Gastroesophageal sphincter (tissue), 4 donors: ENCODE measurements around the gene E2F4. TPM values are rescaled to one million over a fixed set of nuclear protein-coding genes. Genes with fewer than 3 reads are reported as not detected.

Experiments used
- ATAC-seq: fragments of 150-250 bp; one replicate; pipeline ENCODE4 v1.9.1; 2016; ENCODE audit warnings: mild to moderate bottlenecking, moderate library complexity
- H3K27ac ChIP-seq, 4 donors: fragments of 200-600 bp; sonication (generic) in 3 of 4; 1 replicate in 3 of 4; 2 replicates in 1 of 4; pipeline ENCODE4 v1.5.1; 2016 to 2019
- H3K27me3 ChIP-seq: fragments of 200-600 bp; sonication (generic); one replicate; pipeline ENCODE4 v1.5.1; 2019
- H3K36me3 ChIP-seq, 2 donors: fragments of 200-600 bp; sonication (generic); one replicate each; pipeline ENCODE4 v1.5.1; 2019; ENCODE audit warnings: control low read depth in 1 of 2
- H3K4me1 ChIP-seq, 3 donors: fragments of 200-600 bp; sonication (generic); 1 replicate in 2 of 3; 2 replicates in 1 of 3; pipeline ENCODE4 v1.5.1; 2016 to 2019; ENCODE audit warnings: control low read depth in 2 of 3
- H3K4me3 ChIP-seq, 2 donors: fragments of 200-600 bp; sonication (generic); one replicate each; pipeline ENCODE4 v1.5.1; 2019; ENCODE audit warnings: mild to moderate bottlenecking in 1 of 2, moderate library complexity in 1 of 2
- H3K9me3 ChIP-seq, 3 donors: fragments of 200-600 bp; sonication (generic); one replicate each; pipeline ENCODE4 v1.5.1; 2017 to 2019; ENCODE audit warnings: control low read depth in 2 of 3
- EP300 ChIP-seq: sonication (generic); formaldehyde crosslinking; IDR thresholded peaks from one replicate; pipeline ENCODE4 v1.6.1; 2017; ENCODE audit warnings: antibody characterized with exemption, mild to moderate bottlenecking
- POLR2A ChIP-seq, 2 donors: fragments of 450-650 bp; IDR thresholded peaks; one replicate each; pipeline ENCODE4 v1.6.1; 2017; ENCODE audit warnings: antibody characterized with exemption in 2 of 2, mild to moderate bottlenecking in 2 of 2, moderate library complexity in 1 of 2
- POLR2AphosphoS5 ChIP-seq: sonication (generic); formaldehyde crosslinking; IDR thresholded peaks from one replicate; pipeline ENCODE4 v1.6.1; 2017; ENCODE audit warnings: antibody characterized with exemption
- WGBS, 2 donors: methylation state at CpG; one replicate each; pipeline ENCODE4 v1.1.5; 2018; ENCODE audit warnings: low coverage in 1 of 2; 5-methylcytosine and 5-hydroxymethylcytosine counted together
- total RNA-seq, 4 donors: library from RNA; depleted of rRNA; stranded (reverse); fragments of >200 nt; gene quantifications; one replicate each; pipeline ENCODE4 v1.1.0, GENCODE V29; 2016
- TF ChIP-seq, protein P1 (sequence below), 4 experiments: fragments of 200-600 bp in 2 of 4; fragments of 450-650 bp in 2 of 4; sonication (generic) in 1 of 4; IDR thresholded peaks; one replicate each; pipeline ENCODE4 v1.5.1; 2017 to 2019; ENCODE audit warnings: antibody characterized with exemption in 4 of 4, mild to moderate bottlenecking in 2 of 4, moderate library complexity in 2 of 4

Gene E2F4
- total RNA-seq, 4 donors from 2014 or later = 55.0 to 89.8 (median 76.2) TPM

DNA sequence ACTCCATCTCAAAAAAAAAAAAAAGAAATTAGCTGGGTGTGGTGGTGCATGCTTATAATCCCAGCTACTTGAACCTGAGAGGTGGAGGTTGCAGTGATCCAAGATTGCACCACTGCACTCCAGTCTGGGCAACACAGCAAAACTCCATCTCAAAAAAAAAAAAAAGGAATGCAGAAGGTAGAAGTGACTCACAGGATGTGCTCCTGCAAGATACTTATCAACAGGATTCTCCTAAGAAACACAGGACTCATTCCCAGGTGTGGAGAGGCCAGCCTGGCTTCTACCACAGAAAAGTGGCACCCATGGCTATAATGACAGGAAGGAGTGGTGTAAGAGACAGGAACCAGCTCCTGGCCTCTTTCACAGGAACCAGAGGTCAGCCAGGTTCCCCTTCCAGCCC lies 20.8 kb downstream of the E2F4 start:
- peaks cover 0 to 59% of the 10 kb centered on the region in 2 donors for H3K36me3 ChIP-seq

DNA sequence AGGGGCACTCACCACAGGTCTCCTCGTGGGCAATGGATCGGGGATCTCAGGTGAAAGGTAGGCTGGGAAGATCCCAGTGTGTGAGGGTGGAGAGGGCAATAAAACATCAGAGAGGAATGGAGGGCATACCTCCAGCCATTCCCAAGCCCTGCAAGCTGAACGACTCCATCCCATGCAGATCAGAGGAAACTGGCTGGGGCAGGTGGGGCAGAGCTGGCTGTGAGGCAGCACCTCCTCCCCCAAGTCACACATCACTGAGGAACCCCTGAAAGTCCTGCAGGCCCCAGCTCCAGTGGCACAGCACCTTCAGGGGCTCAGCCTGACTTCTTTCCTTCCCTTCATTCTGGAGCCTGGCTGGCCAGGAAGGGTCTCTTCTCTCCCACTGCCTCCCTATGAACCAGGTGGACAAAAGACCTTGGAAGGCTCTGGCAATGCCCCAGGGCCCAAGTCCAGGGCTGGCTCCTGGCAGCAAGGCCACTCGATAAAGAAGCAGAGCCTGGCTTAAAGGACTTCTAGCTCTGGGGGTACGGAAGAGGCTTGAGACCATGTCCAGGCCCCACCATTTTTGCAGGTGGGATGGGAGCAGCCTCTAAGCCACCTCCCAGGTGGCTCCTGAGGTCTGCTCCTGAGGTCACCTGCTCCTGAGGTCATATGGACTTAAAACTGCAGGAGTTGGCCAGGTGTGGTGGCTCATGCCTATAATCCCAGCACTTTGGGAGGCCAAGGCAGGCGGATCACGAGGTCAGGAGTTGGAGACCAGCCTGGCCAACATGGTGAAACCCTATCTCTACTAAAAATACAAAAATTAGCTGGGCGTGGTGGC lies 21.5 kb downstream of the E2F4 start:
- Histone ChIP-seq H3K27me3 (no peaks in the 10 kb centered on the region), H3K9me3 (no peaks in the 10 kb centered on the region), H3K36me3 (peaks cover 0 to 55% of the 10 kb centered on the region in 2 donors), H3K27ac (no peak overlapping the region), H3K4me1 (peaks cover 0 to 15% (median 0%) of the 10 kb centered on the region in 3 donors), H3K4me3 (no peak overlapping the region)
- ATAC-seq = no peak
- TF ChIP-seq POLR2A (IDR thresholded peaks at IDR 0.05) (no peak), POLR2AphosphoS5 (no peak), EP300 (no peak)
- TF ChIP-seq, protein P1, sequence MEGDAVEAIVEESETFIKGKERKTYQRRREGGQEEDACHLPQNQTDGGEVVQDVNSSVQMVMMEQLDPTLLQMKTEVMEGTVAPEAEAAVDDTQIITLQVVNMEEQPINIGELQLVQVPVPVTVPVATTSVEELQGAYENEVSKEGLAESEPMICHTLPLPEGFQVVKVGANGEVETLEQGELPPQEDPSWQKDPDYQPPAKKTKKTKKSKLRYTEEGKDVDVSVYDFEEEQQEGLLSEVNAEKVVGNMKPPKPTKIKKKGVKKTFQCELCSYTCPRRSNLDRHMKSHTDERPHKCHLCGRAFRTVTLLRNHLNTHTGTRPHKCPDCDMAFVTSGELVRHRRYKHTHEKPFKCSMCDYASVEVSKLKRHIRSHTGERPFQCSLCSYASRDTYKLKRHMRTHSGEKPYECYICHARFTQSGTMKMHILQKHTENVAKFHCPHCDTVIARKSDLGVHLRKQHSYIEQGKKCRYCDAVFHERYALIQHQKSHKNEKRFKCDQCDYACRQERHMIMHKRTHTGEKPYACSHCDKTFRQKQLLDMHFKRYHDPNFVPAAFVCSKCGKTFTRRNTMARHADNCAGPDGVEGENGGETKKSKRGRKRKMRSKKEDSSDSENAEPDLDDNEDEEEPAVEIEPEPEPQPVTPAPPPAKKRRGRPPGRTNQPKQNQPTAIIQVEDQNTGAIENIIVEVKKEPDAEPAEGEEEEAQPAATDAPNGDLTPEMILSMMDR (IDR thresholded peaks at IDR 0.05) = no peak
- WGBS, 2 donors = 75 to 90% methylated on average over 2 to 4 of the region's 8 CpGs

More for the DNA sequence above, 20.8 kb downstream of the E2F4 start:
- no peak for TF ChIP-seq POLR2A (IDR thresholded peaks at IDR 0.05)
- TF ChIP-seq EP300 = no peak
- TF ChIP-seq, protein P1 (IDR thresholded peaks at IDR 0.05) = no peak
- no peak for TF ChIP-seq POLR2AphosphoS5
- no peak for ATAC-seq
- no peak overlapping the region for H3K27ac ChIP-seq
- no peaks in the 10 kb centered on the region for H3K9me3 ChIP-seq
- H3K4me3 ChIP-seq = no peak overlapping the region
- H3K4me1 ChIP-seq = peaks cover 0 to 15% (median 0%) of the 10 kb centered on the region in 3 donors
- H3K27me3 ChIP-seq = no peaks in the 10 kb centered on the region

DNA sequence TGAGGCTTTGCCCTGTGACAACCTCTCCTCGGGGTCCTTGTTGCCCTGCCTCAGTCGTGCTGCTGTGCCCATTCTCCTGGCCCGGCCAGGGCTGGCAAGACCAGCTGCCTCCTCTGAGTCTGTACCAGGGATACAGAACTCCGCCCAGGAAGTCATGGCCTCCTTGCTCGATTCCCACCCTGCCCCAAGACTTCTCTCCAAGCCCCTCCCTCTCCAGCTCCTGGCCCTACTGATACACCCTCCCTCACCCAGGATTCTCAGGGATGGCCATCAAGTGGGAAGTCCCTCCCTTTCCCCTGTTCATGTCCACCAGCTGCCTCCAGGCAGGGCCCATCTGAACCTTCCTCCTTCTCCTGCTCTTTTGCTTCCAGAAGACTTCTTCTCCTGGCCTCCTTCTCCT lies 23.8 kb downstream of the E2F4 start:
- ATAC-seq = no peak
- peaks cover 0 to 41% of the 10 kb centered on the region in 2 donors for H3K36me3 ChIP-seq
- H3K9me3 ChIP-seq = no peaks in the 10 kb centered on the region
- TF ChIP-seq POLR2AphosphoS5 = no peak
- no peaks in the 10 kb centered on the region for H3K27me3 ChIP-seq
- 73 to 83% methylated on average over 1 to 5 of the region's 5 CpGs for WGBS, 2 donors
- H3K4me1 ChIP-seq = peaks cover 0 to 15% (median 0%) of the 10 kb centered on the region in 3 donors
- H3K4me3 ChIP-seq = no peak overlapping the region
- no peak overlapping the region for H3K27ac ChIP-seq

DNA sequence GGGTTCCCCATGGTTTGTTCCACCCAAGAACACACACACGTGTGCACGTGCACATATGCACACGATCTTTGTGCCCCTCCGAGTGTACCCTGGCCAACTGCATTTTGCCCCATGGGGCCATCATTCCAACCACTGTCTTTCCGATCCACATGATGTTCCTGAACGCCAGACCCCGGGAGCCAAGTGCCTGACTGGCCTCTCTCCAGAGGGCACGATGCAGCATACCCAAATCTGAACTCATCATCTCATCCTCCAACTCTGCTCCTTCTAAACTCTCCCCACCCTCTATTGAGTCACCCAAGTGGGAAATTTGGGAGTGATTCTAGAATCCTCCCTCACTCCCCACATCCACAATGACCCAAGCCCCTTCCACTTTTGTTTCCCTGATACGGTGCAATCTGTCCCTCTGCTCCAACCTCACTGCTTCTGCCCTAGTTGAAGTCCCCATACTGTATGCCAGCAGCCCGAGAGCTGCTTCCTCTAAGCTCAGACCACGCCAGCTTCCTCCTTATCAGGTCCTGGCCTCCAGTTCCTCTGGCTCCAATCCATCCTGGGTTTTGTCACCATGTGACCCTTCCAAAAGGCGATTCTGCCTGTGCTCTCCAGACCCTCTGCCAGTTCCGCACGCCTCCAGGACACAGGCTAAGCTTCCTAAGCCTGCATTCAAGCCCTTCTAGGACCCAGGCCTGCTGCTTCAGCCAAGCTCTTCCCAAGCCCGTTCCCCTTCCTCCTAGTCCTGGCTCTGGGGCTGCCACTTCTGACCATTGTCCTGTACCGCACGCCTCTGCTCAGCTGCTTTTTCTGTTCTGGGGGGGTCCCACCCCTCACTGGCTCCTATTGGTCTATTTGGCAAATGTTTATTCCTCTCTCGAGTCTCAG lies 24.9 kb downstream of the E2F4 start:
- no peak for TF ChIP-seq POLR2AphosphoS5
- Histone ChIP-seq H3K27me3 (no peaks in the 10 kb centered on the region), H3K4me3 (no peak overlapping the region), H3K4me1 (peaks cover 0 to 15% (median 0%) of the 10 kb centered on the region in 3 donors), H3K27ac (peak overlapping the region in 2 of 4 donors; percentile 35 to 36), H3K9me3 (no peaks in the 10 kb centered on the region), H3K36me3 (peaks cover 0 to 33% of the 10 kb centered on the region in 2 donors)
- 60 to 78% methylated on average over 11 to 18 of the region's 18 CpGs for WGBS, 2 donors
- ATAC-seq = peak; percentile 60

DNA sequence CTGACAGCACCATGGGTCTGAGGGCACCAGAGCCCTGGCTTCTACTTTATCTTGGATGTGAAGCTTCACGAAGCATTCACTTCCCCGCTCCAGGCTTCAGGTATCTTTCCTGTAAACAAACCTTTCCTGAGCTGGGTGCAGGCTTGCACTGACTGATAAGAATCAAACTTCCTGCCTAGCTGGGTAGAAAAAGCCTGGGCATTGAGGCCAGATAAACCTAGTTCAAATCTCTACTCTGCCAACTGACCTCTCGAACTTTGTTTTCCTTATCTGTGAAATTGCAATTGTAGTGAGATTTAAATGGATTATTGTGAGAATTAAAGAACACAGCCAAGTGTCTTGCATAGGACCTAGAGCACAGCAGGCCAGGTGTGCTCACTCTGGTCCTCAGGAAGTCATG lies 32.0 kb downstream of the E2F4 start:
- WGBS, 2 donors = 63 to 68% methylated on average over 2 of the region's 3 CpGs
- no peak for ATAC-seq
- no peaks in the 10 kb centered on the region for H3K9me3 ChIP-seq

More for the DNA sequence above, 32.0 kb downstream of the E2F4 start:
- TF ChIP-seq POLR2A (IDR thresholded peaks at IDR 0.05) = no peak
- TF ChIP-seq EP300 = no peak
- TF ChIP-seq, protein P1 (IDR thresholded peaks at IDR 0.05) = no peak
- TF ChIP-seq POLR2AphosphoS5 = no peak
- peaks cover 0 to 23% of the 10 kb centered on the region in 2 donors for H3K36me3 ChIP-seq
- H3K4me3 ChIP-seq = no peak overlapping the region
- no peaks in the 10 kb centered on the region for H3K27me3 ChIP-seq
- peaks cover 0 to 36% (median 10%) of the 10 kb centered on the region in 3 donors for H3K4me1 ChIP-seq
- H3K27ac ChIP-seq = no peak overlapping the region
